Smooth muscle cell (in vitro differentiated cells): Measurements from ENCODE around the gene TFDP2. TPM values are rescaled to one million over a fixed set of nuclear protein-coding genes. Genes with fewer than 3 reads are reported as not detected.

ENCODE experiments used
- DNase-seq: peaks from one replicate; lab custom pipeline; 2025; ENCODE audit not compliant: unreplicated experiment; lab: John Stamatoyannopoulos, UW
- H2AFZ ChIP-seq: fragments of 200-600 bp; sonication (generic); 2 replicates; pipeline ENCODE4 v1.6.0; 2016; ENCODE audit warnings: antibody characterized with exemption, low read depth, mild to moderate bottlenecking
- H3F3A ChIP-seq: fragments of 200-600 bp; sonication (generic); 2 replicates; pipeline ENCODE4 v1.6.0; 2017; ENCODE audit warnings: antibody characterized with exemption, low read depth
- H3K27ac ChIP-seq: fragments of 200-600 bp; sonication (generic); 2 replicates; pipeline ENCODE4 v1.5.1; 2016; ENCODE audit warnings: low read depth, mild to moderate bottlenecking
- H3K27me3 ChIP-seq: fragments of 200-600 bp; sonication (generic); 2 replicates; pipeline ENCODE4 v1.6.1; 2016; ENCODE audit warnings: low read depth, mild to moderate bottlenecking
- H3K36me3 ChIP-seq: fragments of 200-600 bp; sonication (generic); 2 replicates; pipeline ENCODE4 v1.5.1; 2016; ENCODE audit warnings: low read depth
- H3K4me1 ChIP-seq: fragments of 200-600 bp; sonication (generic); 2 replicates; pipeline ENCODE4 v1.5.1; 2016; ENCODE audit warnings: low read depth
- H3K4me2 ChIP-seq: fragments of 200-600 bp; sonication (generic); 2 replicates; pipeline ENCODE4 v1.6.0; 2016; ENCODE audit warnings: mild to moderate bottlenecking
- H3K4me3 ChIP-seq: fragments of 200-600 bp; sonication (generic); 2 replicates; pipeline ENCODE4 v1.5.1; 2016; ENCODE audit warnings: mild to moderate bottlenecking
- H3K79me2 ChIP-seq: fragments of 200-600 bp; sonication (generic); 2 replicates; pipeline ENCODE4 v1.6.0; 2016; ENCODE audit warnings: low read depth, mild to moderate bottlenecking
- H3K9ac ChIP-seq: fragments of 200-600 bp; sonication (generic); 2 replicates; pipeline ENCODE4 v1.6.0; 2016; ENCODE audit warnings: low read depth
- H3K9me3 ChIP-seq: fragments of 200-600 bp; sonication (generic); replicated peaks from 2 replicates; pipeline ENCODE4 v1.5.1; 2016; ENCODE audit warnings: low read depth
- H4K20me1 ChIP-seq: fragments of 200-600 bp; sonication (generic); 2 replicates; pipeline ENCODE4 v1.6.0; 2016; ENCODE audit warnings: low read depth
- WGBS: methylation state at CpG from one replicate; pipeline ENCODE4 v1.1.7; 2016; ENCODE audit warnings: low lambda C conversion rate; 5-methylcytosine and 5-hydroxymethylcytosine counted together
- polyA plus RNA-seq: library from polyadenylated mRNA; unstranded; fragments of >200 nt; fragmentation: Nextera tagmentation; extraction: Ambion mirVana; gene quantifications from 2 replicates; pipeline ENCODE4 v1.2.1, GENCODE V29; 2016
- total RNA-seq: library from RNA; depleted of rRNA; stranded (reverse); fragments of >200 nt; gene quantifications from 2 replicates; pipeline ENCODE4 v1.2.3, GENCODE V29; 2014
- TF ChIP-seq, protein P1 (sequence below): fragments of 200-600 bp; sonication (generic); IDR thresholded peaks from 2 replicates; pipeline ENCODE4 v1.5.1; 2017; ENCODE audit warnings: borderline replicate concordance, mild to moderate bottlenecking, antibody characterized with exemption; ENCODE audit not compliant: insufficient read depth, poor library complexity, severe bottlenecking

The TFDP2 gene
- total and polyA plus RNA-seq, 2 experiments from 2014 or later, result 39.9 to 54.3 TPM

DNA sequence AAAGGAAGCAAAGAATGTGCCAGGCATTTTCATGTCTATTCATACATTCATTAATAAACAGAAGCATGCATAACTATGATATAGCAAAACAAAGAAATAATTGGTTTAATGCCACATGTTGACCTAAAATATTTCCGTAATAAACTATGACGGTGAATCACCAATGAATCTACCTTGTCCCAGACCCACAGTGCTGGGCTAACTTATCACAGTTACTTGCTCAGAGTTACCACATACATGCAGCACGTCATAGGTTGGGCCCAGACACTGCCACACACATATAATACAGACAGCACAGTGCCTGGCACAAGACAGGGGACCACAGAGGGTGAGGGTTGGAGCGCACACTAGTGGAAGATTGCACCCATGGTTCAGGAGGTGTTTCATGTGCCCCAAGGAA is 186.0 kb downstream of the TFDP2 start:
- H3K4me1 ChIP-seq, result peaks cover 10% of the 10 kb centered on the region
- TF ChIP-seq, protein P1, sequence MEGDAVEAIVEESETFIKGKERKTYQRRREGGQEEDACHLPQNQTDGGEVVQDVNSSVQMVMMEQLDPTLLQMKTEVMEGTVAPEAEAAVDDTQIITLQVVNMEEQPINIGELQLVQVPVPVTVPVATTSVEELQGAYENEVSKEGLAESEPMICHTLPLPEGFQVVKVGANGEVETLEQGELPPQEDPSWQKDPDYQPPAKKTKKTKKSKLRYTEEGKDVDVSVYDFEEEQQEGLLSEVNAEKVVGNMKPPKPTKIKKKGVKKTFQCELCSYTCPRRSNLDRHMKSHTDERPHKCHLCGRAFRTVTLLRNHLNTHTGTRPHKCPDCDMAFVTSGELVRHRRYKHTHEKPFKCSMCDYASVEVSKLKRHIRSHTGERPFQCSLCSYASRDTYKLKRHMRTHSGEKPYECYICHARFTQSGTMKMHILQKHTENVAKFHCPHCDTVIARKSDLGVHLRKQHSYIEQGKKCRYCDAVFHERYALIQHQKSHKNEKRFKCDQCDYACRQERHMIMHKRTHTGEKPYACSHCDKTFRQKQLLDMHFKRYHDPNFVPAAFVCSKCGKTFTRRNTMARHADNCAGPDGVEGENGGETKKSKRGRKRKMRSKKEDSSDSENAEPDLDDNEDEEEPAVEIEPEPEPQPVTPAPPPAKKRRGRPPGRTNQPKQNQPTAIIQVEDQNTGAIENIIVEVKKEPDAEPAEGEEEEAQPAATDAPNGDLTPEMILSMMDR, result no peak
- H3K36me3 ChIP-seq, result no peaks in the 10 kb centered on the region
- no peaks in the 10 kb centered on the region for H3K79me2 ChIP-seq
- H3K4me3 ChIP-seq, result no peak overlapping the region
- no peak overlapping the region for H3K4me2 ChIP-seq
- H2AFZ ChIP-seq, result no peak overlapping the region
- H3K9ac ChIP-seq, result no peak overlapping the region
- H3F3A ChIP-seq, result peaks cover 16% of the 10 kb centered on the region
- no peaks in the 10 kb centered on the region for H3K9me3 ChIP-seq
- no peaks in the 10 kb centered on the region for H3K27me3 ChIP-seq
- H4K20me1 ChIP-seq, result peaks cover 3% of the 10 kb centered on the region
- 96% methylated on average over 4 of the region's 4 CpGs for WGBS
- no peak for DNase-seq
- no peak overlapping the region for H3K27ac ChIP-seq

DNA sequence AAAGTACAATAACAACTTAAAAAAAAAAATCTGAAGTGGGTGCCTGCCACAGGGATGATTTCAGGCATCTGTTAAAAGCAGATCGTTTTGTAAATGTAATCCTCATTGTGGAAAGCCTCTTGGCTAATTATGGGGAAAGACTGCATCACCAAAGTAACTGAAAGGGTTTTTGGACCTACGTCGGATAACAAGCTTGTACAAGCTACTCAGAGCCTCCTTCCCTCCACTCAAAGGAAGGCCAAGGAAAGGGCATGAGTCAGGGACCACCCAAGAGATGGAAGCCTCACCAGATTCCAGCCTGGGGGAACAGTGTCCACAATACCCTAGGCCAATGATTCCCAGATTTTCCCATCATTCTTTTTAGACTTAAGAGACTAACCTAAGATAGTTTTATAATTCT is 188.6 kb downstream of the TFDP2 start:
- Histone ChIP-seq H3K27me3 (no peaks in the 10 kb centered on the region), H3K27ac (peak overlapping the region; percentile 94), H3K9ac (peak overlapping the region; percentile 63), H3K79me2 (no peaks in the 10 kb centered on the region), H4K20me1 (peaks cover 3% of the 10 kb centered on the region), H3F3A (peaks cover 16% of the 10 kb centered on the region), H3K36me3 (no peaks in the 10 kb centered on the region), H3K9me3 (no peaks in the 10 kb centered on the region), H3K4me3 (no peak overlapping the region), H3K4me1 (peaks cover 10% of the 10 kb centered on the region), H2AFZ (no peak overlapping the region), H3K4me2 (peak overlapping the region; percentile 71)
- no peak for DNase-seq
- TF ChIP-seq, protein P1, result no peak
- 11% methylated on average over 3 of the region's 3 CpGs for WGBS

- Histone ChIP-seq H2AFZ (no peak overlapping the region), H3K4me1 (peaks cover 19% of the 10 kb centered on the region), H3K27ac (peak overlapping the region; percentile 94), H3K9me3 (no peaks in the 10 kb centered on the region), H3K4me2 (peak overlapping the region; percentile 71), H4K20me1 (peaks cover 5% of the 10 kb centered on the region), H3K36me3 (no peaks in the 10 kb centered on the region), H3K9ac (peak overlapping the region; percentile 63), H3F3A (peaks cover 16% of the 10 kb centered on the region), H3K4me3 (no peak overlapping the region), H3K27me3 (no peaks in the 10 kb centered on the region), H3K79me2 (no peaks in the 10 kb centered on the region)
- TF ChIP-seq, protein P1, result no peak
- 37% methylated on average over 8 of the region's 8 CpGs for WGBS
- no peak for DNase-seq
These were observed 189.5 kb downstream of the TFDP2 start for GRCh38 chr3:141959589-141960554.
